ENCODE results near the gene MROH7.

- TF ChIP-seq CTCF (IDR thresholded peaks at IDR 0.05) (no peak), POLR2A (IDR thresholded peaks at IDR 0.05) (no peak), POLR2AphosphoS5 (IDR thresholded peaks at IDR 0.05) (no peak)
These were observed 22.8 kb downstream of the MROH7 start for GRCh38 chr1:54664364-54664763.
